ENCODE results near the gene SPINK8. TPM values are rescaled to one million over a fixed set of nuclear protein-coding genes. Genes with fewer than 3 reads are reported as not detected.

SPINK8 gene
- total and polyA plus RNA-seq, 3 experiments from 2014 or later, result not detected

GRCh38 chr3:48267782-48268181 lies 65.7 kb downstream of the SPINK8 start:
- H3K36me3 Mint-ChIP-seq, result peaks cover 0 to 32% (median 8%) of the 10 kb centered on the region in 3 donors
- ChIA-PET CTCF (interaction anchor here (1.1 to 2.1 kb wide), 5 partner anchors 10 to 179 kb away, joined by 3 to 9 read pairs (median 4); partner anchors contain the start of genes ATRIP and NME6), POLR2A (interaction anchor here (0.9 to 1.2 kb wide), 2 partner anchors 33 to 133 kb away, joined by 3 to 4 read pairs; no protein-coding TSS in a partner anchor)
- peaks cover 25 to 29% (median 25%) of the 10 kb centered on the region in 3 donors for H3K4me1 Mint-ChIP-seq
- Histone ChIP-seq H3K9me3 (ENCODE audit: low read length) (no peaks in the 10 kb centered on the region), H3K36me3 (ENCODE audit: insufficient read depth, low read length) (peaks cover 5% of the 10 kb centered on the region), H3K4me3 (ENCODE audit: low read length) (no peak overlapping the region), H3K4me1 (ENCODE audit: insufficient read depth, low read length) (peaks cover 25% of the 10 kb centered on the region), H3K27ac (ENCODE audit: low read depth, low read length) (no peak overlapping the region), H3K27me3 (ENCODE audit: insufficient read depth, low read length, poor library complexity, severe bottlenecking) (no peaks in the 10 kb centered on the region)
- DNase-seq, result no peak
- no peaks in the 10 kb centered on the region for H3K27me3 Mint-ChIP-seq
- peak overlapping the region in 5 of 7 donors; percentile 23 to 82 (median 56) for H3K4me3 Mint-ChIP-seq
- H3K27ac Mint-ChIP-seq, result peak overlapping the region; percentile 62 to 96 (median 94)
- H3K9me3 Mint-ChIP-seq, result no peaks in the 10 kb centered on the region

GRCh38 chr3:48258530-48258929 lies 74.9 kb downstream of the SPINK8 start:
- no peaks in the 10 kb centered on the region for H3K4me1 ChIP-seq (ENCODE audit: insufficient read depth, low read length)
- no peak for DNase-seq
- Mint-ChIP-seq H3K4me1 (peaks cover 3 to 17% (median 7%) of the 10 kb centered on the region in 3 donors), H3K27ac (peak overlapping the region in 1 of 8 donors; percentile 34), H3K27me3 (no peaks in the 10 kb centered on the region), H3K4me3 (no peak overlapping the region), H3K9me3 (peaks cover 0 to 4% (median 0%) of the 10 kb centered on the region in 5 donors), H3K36me3 (peaks cover 22 to 67% (median 25%) of the 10 kb centered on the region in 3 donors)
- no peak overlapping the region for H3K4me3 ChIP-seq (ENCODE audit: low read length)
- CTCF ChIA-PET, result interaction anchor here (1.1 kb wide), 1 partner anchor 15 kb away, joined by 5 read pairs; no protein-coding TSS in a partner anchor
- peaks cover 3% of the 10 kb centered on the region for H3K9me3 ChIP-seq (ENCODE audit: low read length)
- H3K27me3 ChIP-seq (ENCODE audit: insufficient read depth, low read length, poor library complexity, severe bottlenecking), result no peaks in the 10 kb centered on the region
- POLR2A ChIA-PET, result no interaction called here
- H3K36me3 ChIP-seq (ENCODE audit: insufficient read depth, low read length), result peaks cover 15% of the 10 kb centered on the region
- no peak overlapping the region for H3K27ac ChIP-seq (ENCODE audit: low read depth, low read length)

Other genes with a start within 250 kb of the SPINK8 start
- gene CDC25A, start 145.2 kb downstream of the SPINK8 start, total RNA-seq, result 10 to 100 TPM; 58.4 to 58.8 TPM
- not detected for gene CDC25A, start 145.2 kb downstream of the SPINK8 start, polyA plus RNA-seq
- gene CAMP, start 110.2 kb downstream of the SPINK8 start, total RNA-seq, result not detected
- not detected for gene CAMP, start 110.2 kb downstream of the SPINK8 start, polyA plus RNA-seq
- gene ZNF589, start 92.6 kb downstream of the SPINK8 start, total RNA-seq, result 10 to 100 TPM; 21.8 to 21.9 TPM
- gene ZNF589, start 92.6 kb downstream of the SPINK8 start, polyA plus RNA-seq, result 7.3 TPM
- gene NME6, start 32.3 kb downstream of the SPINK8 start, total RNA-seq, result 10 to 100 TPM; 37.5 to 40.9 TPM
- 69.3 TPM for gene NME6, start 32.3 kb downstream of the SPINK8 start, polyA plus RNA-seq
- not detected for gene FBXW12, start 38.6 kb upstream of the SPINK8 start, total RNA-seq
- gene FBXW12, start 38.6 kb upstream of the SPINK8 start, polyA plus RNA-seq, result not detected
- gene PLXNB1, start 96.4 kb upstream of the SPINK8 start, total RNA-seq, result 1 to 10 TPM; 3.1 to 5.5 TPM
- gene PLXNB1, start 96.4 kb upstream of the SPINK8 start, polyA plus RNA-seq, result 0.30 TPM
- 10 to 100 TPM; 24.2 to 26.0 TPM for gene CCDC51, start 106.5 kb upstream of the SPINK8 start, total RNA-seq
- 11.3 TPM for gene CCDC51, start 106.5 kb upstream of the SPINK8 start, polyA plus RNA-seq
- gene TMA7, start 106.6 kb upstream of the SPINK8 start, total RNA-seq, result 100 to 1,000 TPM; 420 to 494 TPM
- 826 TPM for gene TMA7, start 106.6 kb upstream of the SPINK8 start, polyA plus RNA-seq
- 10 to 100 TPM; 22.1 to 22.8 TPM for gene ATRIP, start 113.1 kb upstream of the SPINK8 start, total RNA-seq
- 13.4 TPM for gene ATRIP, start 113.1 kb upstream of the SPINK8 start, polyA plus RNA-seq
- 100 to 1,000 TPM; 102 TPM for gene SHISA5, start 170.5 kb upstream of the SPINK8 start, total RNA-seq
- 470 TPM for gene SHISA5, start 170.5 kb upstream of the SPINK8 start, polyA plus RNA-seq
- 1 to 10 TPM; 1.8 to 2.2 TPM for gene PFKFB4, start 223.1 kb upstream of the SPINK8 start, total RNA-seq
- gene PFKFB4, start 223.1 kb upstream of the SPINK8 start, polyA plus RNA-seq, result 1.3 TPM
- not detected for gene UCN2, start 230.1 kb upstream of the SPINK8 start, total RNA-seq
- gene UCN2, start 230.1 kb upstream of the SPINK8 start, polyA plus RNA-seq, result not detected